HG03439 (cell line): ENCODE results near the gene AKR7A3.
"Not testable (repeated sequence)": the region's sequence is repeated elsewhere in the genome, so short reads cannot be mapped to it uniquely, and the experiment has no call there.

Source experiments
- ATAC-seq: cut with Tn5 transposase; IDR thresholded peaks from one replicate; pipeline ENCODE4 v1.9.1; 2021; ENCODE audit warnings: mild to moderate bottlenecking, moderate library complexity; ENCODE audit not compliant: unreplicated experiment

Gene AKR7A3

GRCh38 chr1:19257178-19257914 is 31.2 kb downstream of the AKR7A3 start:
- ATAC-seq, result no peak

DNA sequence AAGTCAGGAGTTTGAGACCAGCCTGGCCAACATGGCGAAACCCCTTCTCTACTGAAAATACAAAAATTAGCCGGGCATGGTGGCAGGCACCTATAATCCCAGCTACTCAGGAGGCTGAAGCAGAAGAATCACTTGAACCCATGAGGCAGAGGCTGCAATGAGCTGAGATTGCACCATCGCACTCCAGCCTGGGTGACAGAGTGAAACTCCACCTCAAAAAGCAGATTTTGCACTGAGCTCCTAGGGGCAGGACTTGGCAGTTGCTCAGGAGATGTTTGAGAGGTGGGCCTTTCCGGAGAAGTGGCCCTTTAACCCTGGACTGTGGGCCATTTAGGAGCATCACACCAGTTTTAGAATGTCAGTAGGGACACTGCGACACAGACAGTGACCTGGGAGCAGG is 32.3 kb downstream of the AKR7A3 start:
- not testable (repeated sequence) for ATAC-seq

GRCh38 chr1:19255288-19255687 is 33.3 kb downstream of the AKR7A3 start:
- ATAC-seq, result no peak

- no peak for ATAC-seq
These were observed 34.2 kb downstream of the AKR7A3 start for GRCh38 chr1:19254416-19254815.

DNA sequence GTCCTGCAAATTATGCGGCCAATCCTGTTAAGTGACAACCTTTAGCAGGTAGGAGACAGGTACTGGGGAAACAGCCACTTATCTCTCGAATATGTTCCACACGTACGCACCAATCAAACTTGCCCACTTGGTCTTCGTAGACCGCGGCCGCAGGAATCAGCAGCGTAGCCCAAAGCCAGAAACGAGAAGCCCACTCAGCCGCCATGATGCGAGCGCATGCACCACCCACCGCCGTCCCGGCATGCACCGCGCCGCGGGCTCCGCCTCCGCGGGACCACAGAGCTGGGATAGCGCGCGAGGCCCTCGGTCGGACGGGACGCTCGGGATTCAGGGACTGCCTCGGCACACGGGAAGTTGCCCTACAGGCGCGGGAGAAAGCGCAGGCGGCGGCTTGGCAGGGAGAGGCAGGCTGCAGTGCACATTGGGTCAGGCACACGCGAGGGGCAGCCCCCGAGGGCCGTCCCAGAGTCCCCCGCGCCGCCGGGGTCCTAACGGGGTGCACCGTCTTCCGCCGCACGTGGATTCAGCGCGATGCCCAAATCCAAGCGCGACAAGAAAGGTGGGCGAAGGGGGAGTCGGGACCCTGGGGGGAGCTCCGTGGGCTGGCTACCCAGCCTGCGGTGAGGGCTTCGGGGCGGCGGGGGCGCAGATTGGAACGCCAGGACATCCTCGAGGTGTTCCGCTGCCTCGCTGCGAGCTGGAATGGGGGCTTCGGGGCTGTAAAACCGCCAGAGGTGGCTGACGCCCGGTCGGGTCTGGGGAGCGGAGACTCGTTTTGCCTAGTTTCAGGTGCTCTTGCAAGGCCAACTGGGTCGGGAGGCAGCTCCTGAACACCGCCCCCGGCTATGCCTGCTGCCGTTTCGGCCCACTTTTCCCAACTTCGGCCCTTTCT is 37.0 kb downstream of the AKR7A3 start, which contains the start of the genes EMC1 and MRTO4:
Gene EMC1, minus strand, starts transcription at position 220 of the 892 bp plus-strand sequence. Its CDS starts 15 bp downstream, at position 205.
Gene MRTO4, plus strand, starts transcription at position 501 of the 892 bp plus-strand sequence. Its CDS starts 31 bp downstream, at position 532.
- ATAC-seq, result peak; percentile 81

GRCh38 chr1:19250629-19251304 is 37.8 kb downstream of the AKR7A3 start:
- no peak for ATAC-seq

DNA sequence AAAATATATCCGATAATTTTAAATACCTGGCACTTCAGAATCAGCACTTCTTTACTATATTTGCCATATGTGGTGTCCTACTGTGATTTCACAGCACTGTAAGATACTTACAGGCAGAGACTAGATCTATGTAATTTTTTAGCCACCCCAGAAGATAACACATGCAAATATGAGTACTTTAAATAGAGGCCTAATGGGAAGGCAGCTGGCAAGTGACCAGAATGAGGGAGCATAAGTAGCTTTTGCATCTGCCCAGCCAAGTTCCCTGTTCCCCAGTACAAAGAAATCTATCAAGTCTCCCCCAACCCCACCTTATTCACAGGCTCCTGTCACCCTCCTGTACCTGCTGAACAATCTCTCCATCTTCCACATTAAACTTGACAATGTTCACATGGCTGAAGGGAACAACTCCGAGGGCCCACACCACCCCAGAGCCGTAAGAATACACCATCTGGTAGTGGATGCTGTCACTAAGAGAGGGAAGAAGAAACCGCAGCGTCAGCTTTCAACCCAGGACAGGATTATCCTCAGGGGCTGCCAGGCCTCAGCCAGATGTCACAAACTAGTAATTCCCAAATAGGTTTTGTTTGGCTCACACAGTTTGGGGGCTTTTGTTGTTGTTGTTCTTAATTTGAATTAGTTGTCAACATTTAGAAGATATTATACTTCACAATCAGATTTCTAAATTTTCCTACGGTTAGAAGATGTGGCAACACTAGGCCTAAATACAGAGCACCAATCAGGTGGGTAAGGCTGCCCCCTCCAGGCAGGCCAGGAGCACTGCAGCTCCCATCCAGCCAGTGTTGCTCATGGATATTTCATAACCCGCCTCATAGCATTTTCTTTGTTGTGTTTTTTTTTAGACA is 47.7 kb downstream of the AKR7A3 start:
- no peak for ATAC-seq

- no peak for ATAC-seq
These were observed 48.7 kb downstream of the AKR7A3 start for GRCh38 chr1:19239876-19240275.

DNA sequence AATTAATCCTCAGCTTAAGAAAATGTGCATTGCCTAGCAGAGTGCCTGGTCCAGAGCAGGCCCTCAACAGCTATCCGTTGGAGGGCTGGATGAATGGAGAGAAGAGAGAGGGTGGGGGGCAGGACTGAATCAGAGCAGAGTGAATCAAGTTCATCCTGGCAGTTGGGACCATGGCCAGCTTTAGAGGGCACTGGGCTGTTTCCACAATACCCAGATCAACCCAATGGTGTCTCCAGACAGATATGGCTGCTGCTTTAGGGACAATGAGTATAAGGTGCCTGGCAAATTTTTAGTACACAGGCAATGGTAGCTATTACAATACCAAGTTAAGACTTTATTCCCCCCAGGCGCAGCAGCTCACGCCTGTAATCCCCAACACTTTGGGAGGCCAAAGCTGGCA is 54.3 kb downstream of the AKR7A3 start:
- no peak for ATAC-seq
